Ishikawa (cell line): Measurements from ENCODE around the gene DNLZ.

Source experiments
- CEBPB ChIP-seq: IDR thresholded peaks from 2 replicates; pipeline ENCODE4 v1.6.1; 2012
- CREB1 ChIP-seq: IDR thresholded peaks from 2 replicates; pipeline ENCODE4 v1.6.1; 2012; ENCODE audit warnings: low read depth
- EGR1 ChIP-seq: IDR thresholded peaks from 2 replicates; pipeline ENCODE4 v1.6.1; 2012
- EP300 ChIP-seq: IDR thresholded peaks from 2 replicates; pipeline ENCODE4 v1.6.1; 2012; ENCODE audit warnings: borderline replicate concordance
- FOXM1 ChIP-seq: IDR thresholded peaks from 2 replicates; pipeline ENCODE4 v1.6.1; 2012; ENCODE audit warnings: low read depth, borderline replicate concordance
- NFIC ChIP-seq: IDR thresholded peaks from 2 replicates; pipeline ENCODE4 v1.6.1; 2012
- RAD21 ChIP-seq: IDR thresholded peaks from 2 replicates; pipeline ENCODE4 v1.6.1; 2012; ENCODE audit warnings: low read depth
- TAF1 ChIP-seq: IDR thresholded peaks from 2 replicates; pipeline ENCODE4 v1.6.1; 2012; ENCODE audit warnings: low read depth, mild to moderate bottlenecking
- TCF12 ChIP-seq: IDR thresholded peaks from 2 replicates; pipeline ENCODE4 v1.6.1; 2012; ENCODE audit warnings: low read depth
- TEAD4 ChIP-seq: IDR thresholded peaks from 2 replicates; pipeline ENCODE4 v1.6.1; 2012
- YY1 ChIP-seq: IDR thresholded peaks from 2 replicates; pipeline ENCODE4 v1.6.1; 2012; ENCODE audit warnings: low read depth
- ZBTB7A ChIP-seq: IDR thresholded peaks from 2 replicates; pipeline ENCODE4 v1.6.1; 2012; ENCODE audit warnings: low read depth
- TF ChIP-seq, protein P1 (sequence below): IDR thresholded peaks from 2 replicates; pipeline ENCODE4 v1.6.1; 2012; ENCODE audit warnings: low read depth, mild to moderate bottlenecking
- TF ChIP-seq, protein P2 (sequence below): IDR thresholded peaks from 2 replicates; pipeline ENCODE4 v1.6.1; 2012
- TF ChIP-seq, protein P3 (sequence below): IDR thresholded peaks from 2 replicates; pipeline ENCODE4 v1.6.1; 2012

Gene DNLZ

DNA sequence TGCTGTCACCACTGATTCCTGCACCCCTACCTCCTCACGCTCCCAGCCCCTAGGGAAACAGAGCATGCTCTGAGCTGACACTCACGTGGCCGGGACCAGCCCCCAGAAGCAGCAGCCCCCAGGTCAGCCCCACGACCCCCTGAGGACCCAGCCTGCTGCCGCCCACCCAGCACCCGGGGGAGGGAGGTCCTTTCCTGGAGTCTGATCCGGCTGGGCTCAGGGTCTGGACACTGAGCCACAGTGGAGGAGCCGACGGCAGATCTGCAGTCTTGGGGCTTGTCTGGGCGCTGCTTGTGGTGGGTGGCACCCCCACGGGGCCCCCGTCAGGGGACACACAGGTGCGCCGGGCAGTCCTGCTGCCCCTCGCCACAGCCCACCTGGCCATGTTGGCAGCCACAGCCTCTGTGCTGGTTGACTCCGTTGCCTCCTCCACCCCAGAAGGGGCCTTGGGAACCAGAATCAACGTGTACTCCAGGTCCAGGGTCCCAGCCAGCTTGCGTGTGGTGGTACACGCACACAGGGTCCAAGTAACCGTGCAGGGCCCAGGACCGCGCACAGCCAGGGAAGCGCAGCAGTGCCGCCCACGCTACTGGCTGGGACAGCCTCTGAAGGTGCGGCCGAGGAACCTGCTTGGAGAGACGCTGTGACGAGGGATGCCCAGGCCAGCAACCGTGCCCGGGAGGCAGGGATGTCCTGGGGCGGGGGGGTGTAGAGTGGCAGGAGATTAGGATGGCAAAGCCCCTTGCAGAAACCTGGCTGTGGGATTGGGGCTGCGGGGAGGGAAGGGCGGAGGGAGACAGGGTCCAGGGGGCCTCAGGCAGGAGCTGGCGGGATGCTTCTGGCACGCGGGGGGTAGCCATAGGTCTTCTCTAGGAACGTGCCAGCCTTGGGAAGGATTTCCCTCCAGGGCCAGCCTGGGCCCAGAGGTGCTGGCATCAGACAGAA lies 3.5 kb downstream of the DNLZ start:
- TF ChIP-seq, protein P1, sequence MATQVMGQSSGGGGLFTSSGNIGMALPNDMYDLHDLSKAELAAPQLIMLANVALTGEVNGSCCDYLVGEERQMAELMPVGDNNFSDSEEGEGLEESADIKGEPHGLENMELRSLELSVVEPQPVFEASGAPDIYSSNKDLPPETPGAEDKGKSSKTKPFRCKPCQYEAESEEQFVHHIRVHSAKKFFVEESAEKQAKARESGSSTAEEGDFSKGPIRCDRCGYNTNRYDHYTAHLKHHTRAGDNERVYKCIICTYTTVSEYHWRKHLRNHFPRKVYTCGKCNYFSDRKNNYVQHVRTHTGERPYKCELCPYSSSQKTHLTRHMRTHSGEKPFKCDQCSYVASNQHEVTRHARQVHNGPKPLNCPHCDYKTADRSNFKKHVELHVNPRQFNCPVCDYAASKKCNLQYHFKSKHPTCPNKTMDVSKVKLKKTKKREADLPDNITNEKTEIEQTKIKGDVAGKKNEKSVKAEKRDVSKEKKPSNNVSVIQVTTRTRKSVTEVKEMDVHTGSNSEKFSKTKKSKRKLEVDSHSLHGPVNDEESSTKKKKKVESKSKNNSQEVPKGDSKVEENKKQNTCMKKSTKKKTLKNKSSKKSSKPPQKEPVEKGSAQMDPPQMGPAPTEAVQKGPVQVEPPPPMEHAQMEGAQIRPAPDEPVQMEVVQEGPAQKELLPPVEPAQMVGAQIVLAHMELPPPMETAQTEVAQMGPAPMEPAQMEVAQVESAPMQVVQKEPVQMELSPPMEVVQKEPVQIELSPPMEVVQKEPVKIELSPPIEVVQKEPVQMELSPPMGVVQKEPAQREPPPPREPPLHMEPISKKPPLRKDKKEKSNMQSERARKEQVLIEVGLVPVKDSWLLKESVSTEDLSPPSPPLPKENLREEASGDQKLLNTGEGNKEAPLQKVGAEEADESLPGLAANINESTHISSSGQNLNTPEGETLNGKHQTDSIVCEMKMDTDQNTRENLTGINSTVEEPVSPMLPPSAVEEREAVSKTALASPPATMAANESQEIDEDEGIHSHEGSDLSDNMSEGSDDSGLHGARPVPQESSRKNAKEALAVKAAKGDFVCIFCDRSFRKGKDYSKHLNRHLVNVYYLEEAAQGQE = no peak
- TF ChIP-seq CREB1 (no peak), TCF12 (no peak), NFIC (no peak), EGR1 (no peak), CEBPB (no peak)

DNA sequence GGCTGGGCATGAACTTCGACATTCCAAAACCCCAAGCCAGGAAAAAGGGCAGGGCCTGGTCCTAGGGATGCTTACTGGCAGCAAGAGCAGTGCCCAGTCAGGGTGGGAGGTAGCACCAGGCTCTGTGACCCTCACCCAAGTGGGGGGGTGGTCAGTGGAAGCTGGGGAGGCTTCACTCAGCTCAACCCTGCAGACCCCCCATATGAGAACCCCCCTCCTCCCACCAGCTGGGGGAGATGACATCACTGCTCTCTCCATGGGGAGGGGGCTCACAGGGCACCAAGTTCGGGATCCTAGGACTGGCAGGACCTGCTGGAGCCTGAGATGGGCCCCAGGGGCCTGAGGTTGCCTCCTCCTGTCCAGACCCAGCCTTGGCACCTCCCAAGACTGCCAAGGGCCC lies 4.7 kb downstream of the DNLZ start:
- TF ChIP-seq, protein P1 = no peak
- TF ChIP-seq TAF1 (no peak), EGR1 (no peak), FOXM1 (no peak), ZBTB7A (no peak), CREB1 (no peak), NFIC (no peak), RAD21 (no peak), TEAD4 (no peak), YY1 (no peak), CEBPB (no peak), EP300 (no peak), TCF12 (no peak)
- TF ChIP-seq, protein P2, sequence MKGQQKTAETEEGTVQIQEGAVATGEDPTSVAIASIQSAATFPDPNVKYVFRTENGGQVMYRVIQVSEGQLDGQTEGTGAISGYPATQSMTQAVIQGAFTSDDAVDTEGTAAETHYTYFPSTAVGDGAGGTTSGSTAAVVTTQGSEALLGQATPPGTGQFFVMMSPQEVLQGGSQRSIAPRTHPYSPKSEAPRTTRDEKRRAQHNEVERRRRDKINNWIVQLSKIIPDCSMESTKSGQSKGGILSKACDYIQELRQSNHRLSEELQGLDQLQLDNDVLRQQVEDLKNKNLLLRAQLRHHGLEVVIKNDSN = no peak
- TF ChIP-seq, protein P3, sequence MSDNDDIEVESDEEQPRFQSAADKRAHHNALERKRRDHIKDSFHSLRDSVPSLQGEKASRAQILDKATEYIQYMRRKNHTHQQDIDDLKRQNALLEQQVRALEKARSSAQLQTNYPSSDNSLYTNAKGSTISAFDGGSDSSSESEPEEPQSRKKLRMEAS = no peak

GRCh38 chr9:136358016-136358415 lies 5.5 kb downstream of the DNLZ start:
- TF ChIP-seq FOXM1 (no peak), NFIC (no peak), TEAD4 (no peak), ZBTB7A (no peak), CREB1 (no peak), YY1 (no peak), EP300 (no peak), TAF1 (no peak)
- TF ChIP-seq, protein P2 = no peak

DNA sequence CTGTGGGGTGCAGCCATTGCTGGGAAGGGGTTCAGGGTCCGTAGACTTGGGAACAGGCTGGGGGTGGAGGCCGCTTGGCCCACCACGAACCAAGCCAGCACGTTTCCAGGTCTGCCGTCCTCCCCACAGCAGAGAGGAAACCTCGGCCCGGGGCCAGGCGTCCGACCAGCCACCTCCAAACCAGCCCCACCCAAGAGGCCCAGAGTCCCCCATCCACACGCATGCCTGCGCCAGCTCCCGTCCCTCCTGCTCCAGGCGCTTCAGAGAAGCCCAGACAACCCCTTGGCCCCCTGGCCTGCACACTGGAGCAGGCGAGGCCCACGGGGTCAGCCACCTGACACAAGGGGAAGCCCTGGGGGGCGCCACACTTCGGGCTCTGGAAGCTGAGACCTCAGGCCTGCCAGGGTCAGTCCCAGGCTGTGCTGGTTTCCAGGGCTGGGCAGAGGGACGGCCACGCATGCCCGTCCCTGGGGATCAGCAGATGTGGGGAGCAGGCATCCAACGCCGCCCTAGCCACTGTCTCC lies 6.3 kb downstream of the DNLZ start:
- TF ChIP-seq TAF1 = no peak
- TF ChIP-seq, protein P3 = no peak
- no peak for TF ChIP-seq YY1

- TF ChIP-seq YY1 (no peak), EGR1 (no peak), TEAD4 (no peak), ZBTB7A (no peak), CREB1 (no peak), TAF1 (no peak), TCF12 (no peak), CEBPB (no peak), EP300 (no peak), FOXM1 (no peak), NFIC (no peak)
- TF ChIP-seq, protein P1 = no peak
These were observed 7.7 kb downstream of the DNLZ start for GRCh38 chr9:136355616-136356557.
